ENCODE results near the gene ILKAP.

DNA sequence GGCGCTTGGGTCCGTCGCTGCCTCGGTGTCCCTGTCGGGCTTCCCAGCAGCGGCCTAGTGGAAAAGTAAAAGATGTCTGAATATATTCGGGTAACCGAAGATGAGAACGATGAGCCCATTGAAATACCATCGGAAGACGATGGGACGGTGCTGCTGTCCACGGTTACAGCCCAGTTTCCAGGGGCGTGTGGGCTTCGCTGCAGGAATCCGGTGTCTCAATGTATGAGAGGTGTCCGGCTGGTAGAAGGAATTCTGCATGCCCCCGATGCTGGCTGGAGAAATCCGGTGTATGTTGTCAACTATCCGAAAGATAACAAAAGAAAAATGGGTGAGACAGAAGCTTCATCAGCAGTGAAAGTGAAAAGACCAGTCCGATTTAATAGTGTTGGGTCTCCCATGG is 28.3 kb upstream of the ILKAP start:
- TF ChIP-seq, protein P1, sequence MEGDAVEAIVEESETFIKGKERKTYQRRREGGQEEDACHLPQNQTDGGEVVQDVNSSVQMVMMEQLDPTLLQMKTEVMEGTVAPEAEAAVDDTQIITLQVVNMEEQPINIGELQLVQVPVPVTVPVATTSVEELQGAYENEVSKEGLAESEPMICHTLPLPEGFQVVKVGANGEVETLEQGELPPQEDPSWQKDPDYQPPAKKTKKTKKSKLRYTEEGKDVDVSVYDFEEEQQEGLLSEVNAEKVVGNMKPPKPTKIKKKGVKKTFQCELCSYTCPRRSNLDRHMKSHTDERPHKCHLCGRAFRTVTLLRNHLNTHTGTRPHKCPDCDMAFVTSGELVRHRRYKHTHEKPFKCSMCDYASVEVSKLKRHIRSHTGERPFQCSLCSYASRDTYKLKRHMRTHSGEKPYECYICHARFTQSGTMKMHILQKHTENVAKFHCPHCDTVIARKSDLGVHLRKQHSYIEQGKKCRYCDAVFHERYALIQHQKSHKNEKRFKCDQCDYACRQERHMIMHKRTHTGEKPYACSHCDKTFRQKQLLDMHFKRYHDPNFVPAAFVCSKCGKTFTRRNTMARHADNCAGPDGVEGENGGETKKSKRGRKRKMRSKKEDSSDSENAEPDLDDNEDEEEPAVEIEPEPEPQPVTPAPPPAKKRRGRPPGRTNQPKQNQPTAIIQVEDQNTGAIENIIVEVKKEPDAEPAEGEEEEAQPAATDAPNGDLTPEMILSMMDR (IDR thresholded peaks at IDR 0.05; ENCODE audit: insufficient read depth, low read length, poor library complexity, severe bottlenecking): no peak
- TF ChIP-seq EZH2phosphoT487 (conservative IDR thresholded peaks at IDR 0.05; ENCODE audit: low read length): no peak

All from SU-DHL-6 (cell line).